Activated CD8-positive, alpha-beta memory T cell treated with anti-CD3 and anti-CD28 coated beads, Interleukin-2, amount 50 U/mL, for 24 hours (primary cell): ENCODE results near the gene NCAPD3.

Experiments
- DNase-seq: peaks from one replicate; pipeline ENCODE4 v3.0.0-alpha.2; 2020; ENCODE audit errors: extremely low read depth

Gene NCAPD3

GRCh38 chr11:134252346-134253187 is 28.8 kb upstream of the NCAPD3 start:
- DNase-seq = no peak

DNA sequence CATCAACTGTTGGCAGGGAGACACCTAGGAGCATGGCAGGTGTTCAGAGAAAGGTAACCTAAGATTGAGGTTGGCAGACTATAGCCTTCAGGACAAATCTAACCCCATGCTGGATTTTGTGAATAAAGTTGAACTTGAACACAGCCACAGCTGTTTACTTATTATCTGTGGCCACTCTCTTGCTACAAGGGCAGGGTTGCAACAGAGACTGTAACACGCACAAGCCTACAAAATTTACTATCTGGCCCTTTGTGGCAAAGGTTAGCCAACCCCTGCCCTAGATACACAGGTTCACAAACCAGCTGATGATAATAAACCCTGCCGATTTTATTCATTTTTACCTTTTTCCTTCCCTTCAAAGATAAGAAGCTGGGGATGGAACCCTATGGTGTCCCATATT is 26.9 kb upstream of the NCAPD3 start:
- DNase-seq = no peak

- DNase-seq = no peak
These were observed 26.5 kb upstream of the NCAPD3 start for GRCh38 chr11:134250246-134250645.

DNA sequence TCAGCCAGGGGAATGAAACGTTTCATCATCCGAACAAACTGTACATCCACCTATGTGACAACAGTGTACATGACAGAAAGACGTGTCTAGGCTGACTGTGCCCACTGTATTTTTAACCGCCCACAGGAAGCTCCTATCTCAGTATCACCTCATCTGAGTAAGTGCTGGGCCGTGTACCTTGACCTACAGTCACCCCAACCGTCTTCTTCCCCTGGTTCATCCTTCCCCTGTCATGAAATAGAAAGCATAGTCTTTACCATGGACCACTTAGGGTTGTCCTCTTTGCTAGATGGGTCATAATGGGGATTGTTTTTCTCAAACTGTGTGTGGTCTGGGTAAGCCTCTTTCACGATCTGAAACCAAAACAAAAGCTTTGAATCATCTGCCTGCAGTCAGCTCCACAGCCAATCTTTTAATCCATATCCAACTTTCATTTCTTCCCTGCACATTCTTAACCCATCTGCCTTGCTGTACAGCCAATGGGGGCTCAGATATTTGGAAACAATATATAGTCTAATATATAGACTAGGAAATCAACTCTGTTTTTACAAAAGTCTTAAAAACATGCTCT is 25.2 kb upstream of the NCAPD3 start:
- no peak for DNase-seq

- no peak for DNase-seq
These were observed 22.9 kb upstream of the NCAPD3 start for GRCh38 chr11:134246678-134247077.

GRCh38 chr11:134246100-134246499 is 22.3 kb upstream of the NCAPD3 start:
- no peak for DNase-seq

GRCh38 chr11:134245434-134245833 is 21.7 kb upstream of the NCAPD3 start:
- DNase-seq = no peak

DNA sequence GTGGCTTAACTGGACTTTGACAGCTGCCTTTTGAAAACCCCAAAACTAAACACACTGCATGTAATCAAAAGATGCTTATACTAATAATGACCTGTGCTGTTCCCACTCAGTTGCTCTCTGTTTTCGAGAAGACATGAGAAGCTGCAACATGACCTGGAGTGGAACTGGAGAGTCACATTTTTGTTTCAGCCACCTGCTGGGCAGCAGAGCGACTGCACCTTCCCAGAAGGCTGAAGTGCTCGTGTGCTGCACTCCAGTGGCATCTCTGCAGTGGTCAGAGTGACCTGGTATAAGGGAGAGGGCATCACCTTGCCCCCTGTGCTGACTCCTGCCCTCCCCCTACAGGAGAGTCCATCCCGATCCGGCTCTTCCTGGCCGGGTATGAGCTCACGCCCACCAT is 20.8 kb upstream of the NCAPD3 start:
- no peak for DNase-seq

DNA sequence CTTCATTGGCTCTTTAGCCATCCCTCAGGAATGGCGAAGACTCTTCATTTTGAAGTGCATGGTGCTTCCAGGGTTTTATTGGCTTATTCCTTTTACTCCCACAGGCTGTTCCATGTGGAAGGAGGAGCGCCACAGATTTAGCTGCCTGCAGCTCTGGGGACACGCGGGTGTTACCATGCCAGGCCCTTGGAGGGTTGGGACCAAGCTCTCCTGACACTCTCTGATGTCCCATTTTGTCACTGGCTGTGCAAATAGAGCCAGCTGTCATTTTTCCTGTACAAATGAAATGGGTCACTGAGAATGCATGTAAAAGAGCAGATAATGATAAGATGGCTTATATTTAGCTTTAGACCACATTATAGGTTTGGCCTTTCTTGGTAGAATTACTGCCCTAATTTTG is 20.1 kb upstream of the NCAPD3 start:
- no peak for DNase-seq

DNA sequence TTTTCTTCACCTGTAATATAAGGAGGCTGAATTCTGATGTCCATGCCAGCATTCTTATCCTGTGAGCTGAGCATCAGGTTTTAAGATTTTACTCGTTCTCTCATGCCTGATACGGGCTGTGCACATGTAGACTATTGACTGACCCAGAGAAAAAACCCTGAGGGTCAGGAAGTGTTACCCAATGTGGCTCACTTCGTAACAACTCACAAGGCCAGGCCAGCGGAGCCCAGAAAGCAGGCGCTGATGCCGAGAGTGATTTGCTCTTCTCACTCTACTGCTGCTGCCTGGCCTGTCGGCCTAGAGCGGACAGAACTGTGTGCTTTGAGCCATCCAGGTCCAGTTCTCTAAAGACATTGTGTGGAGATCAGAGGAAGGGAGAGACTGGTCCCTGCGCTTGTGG is 18.6 kb upstream of the NCAPD3 start:
- DNase-seq = no peak

- no peak for DNase-seq
These were observed 16.8 kb upstream of the NCAPD3 start for GRCh38 chr11:134240592-134240991.

DNA sequence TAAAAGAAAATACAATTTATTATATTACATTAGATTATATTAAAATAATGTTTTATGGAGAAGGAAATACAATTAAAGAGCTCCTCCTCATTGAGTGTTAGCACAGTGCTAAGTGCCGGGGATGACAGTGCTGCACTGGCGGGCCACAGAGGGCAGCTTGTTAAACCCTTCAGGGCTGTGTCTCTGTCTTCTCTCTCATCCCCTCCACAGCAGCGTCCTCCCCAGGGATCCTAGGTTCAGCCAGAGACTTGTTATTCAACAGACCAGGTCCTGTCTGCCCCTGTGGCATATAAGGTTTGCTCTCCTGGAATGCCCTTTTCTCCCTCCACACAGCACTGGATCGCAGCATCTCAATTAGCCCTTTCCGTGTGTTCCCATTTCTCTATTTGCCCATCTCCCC is 15.2 kb upstream of the NCAPD3 start:
- no peak for DNase-seq

DNA sequence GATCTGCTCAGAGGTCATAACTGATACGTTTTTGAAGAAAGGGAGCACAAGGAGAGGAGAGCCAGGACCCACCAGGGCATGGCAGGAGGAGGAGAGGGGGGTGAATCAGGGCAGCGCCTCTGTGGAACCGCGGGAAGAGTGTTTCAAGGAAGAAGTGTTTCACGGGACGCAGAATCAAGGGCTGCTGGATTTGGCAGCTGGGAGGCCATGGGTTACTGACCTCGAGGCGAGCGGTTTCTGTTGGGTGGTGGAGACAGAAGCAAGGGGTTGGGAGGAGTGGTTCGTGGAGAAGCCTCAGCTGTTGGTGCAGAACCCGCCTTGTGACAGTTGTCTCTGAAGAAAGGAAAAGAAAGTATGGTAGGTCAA is 13.8 kb upstream of the NCAPD3 start:
- no peak for DNase-seq

DNA sequence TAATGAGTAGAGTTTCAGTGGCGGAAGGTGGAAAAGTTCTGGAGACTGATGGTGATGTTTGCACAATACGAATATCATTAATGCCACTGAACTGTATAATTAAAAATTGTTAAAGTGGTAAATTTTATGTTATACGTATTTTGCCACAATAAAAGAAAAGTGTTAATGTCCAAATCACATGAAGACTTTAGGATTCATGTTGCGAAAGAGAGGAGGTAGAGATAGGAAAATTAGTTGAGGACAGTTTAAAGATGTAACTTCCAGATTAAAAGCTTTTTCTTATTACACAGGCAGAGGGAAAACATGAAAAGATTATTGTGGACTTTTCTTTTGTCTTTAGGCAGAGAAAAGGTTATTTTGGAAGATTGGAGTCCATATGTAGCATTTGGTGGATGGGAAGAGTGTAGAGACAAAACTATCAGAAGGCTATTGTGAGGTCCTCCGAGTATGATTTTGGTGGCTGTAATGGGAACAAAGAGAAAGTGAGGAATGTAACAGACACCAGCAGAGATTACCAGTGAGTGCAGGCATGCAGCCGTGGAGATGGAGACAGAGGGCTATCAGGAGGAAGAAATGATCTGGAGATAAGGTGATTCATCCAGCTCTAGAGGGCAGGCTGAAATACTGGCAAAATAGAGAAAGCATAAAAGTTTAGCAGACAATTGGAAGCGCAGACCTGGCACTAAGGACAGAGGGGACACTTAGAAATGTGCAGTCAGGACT is 13.2 kb upstream of the NCAPD3 start:
- no peak for DNase-seq

DNA sequence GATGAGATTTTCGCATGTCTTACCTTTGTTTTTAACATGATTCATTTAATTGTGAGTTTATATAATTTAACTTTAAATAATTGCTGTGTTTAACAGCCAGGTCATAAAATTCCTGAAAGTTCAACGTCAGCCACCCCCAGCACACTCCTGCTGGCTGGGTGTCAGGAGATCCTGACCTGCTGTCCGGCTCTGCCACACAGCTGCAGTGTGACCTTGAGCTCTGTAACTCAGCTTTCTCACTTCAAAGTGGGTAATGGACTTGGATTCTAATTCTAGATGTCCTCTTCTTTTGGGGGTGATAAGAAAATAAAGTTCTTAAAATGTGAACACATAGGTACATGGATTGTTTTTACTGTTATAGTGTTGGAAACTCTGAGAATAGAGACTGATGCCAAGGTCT is 11.6 kb upstream of the NCAPD3 start:
- DNase-seq = no peak

GRCh38 chr11:134233729-134234179 is 10.0 kb upstream of the NCAPD3 start:
- DNase-seq = no peak

DNA sequence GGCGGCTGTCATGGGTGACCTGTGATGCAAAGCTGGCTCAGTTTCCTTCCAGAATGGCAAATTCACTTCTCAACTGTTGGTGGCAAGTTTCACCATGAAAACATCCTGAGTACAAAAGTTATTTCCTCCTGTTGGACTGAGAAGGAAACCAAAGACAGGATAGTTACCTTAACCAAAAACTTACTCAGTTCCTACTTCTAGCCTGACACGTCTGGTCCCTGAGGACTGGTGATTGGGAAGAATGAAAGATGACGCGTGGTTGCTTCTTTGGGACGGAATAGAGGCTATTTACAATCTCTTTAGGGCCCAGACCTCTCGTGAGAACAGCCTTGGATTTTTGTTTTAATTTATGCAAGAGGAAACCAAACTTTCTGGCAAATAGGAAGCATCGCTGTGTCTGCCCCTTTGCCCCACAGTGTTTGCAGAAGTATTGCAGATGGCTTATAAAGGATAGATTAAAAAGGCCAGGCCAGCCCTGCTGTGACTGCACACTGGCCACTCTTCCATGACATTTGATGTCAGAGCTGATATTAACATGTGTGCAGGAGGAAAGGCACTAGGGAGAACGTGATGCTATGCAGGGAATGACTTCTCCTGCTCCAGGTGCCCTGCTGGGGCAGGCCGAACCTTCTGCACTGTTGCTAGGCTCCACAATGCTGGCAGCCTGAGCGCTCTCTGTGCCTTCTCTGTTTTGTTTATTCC is 8.3 kb upstream of the NCAPD3 start:
- no peak for DNase-seq

- DNase-seq = no peak
These were observed 6.6 kb upstream of the NCAPD3 start for GRCh38 chr11:134230339-134230738.

GRCh38 chr11:134229126-134229790 is 5.5 kb upstream of the NCAPD3 start:
- DNase-seq = no peak

GRCh38 chr11:134228625-134229024 is 4.9 kb upstream of the NCAPD3 start:
- DNase-seq = no peak

GRCh38 chr11:134226806-134227325 is 3.1 kb upstream of the NCAPD3 start:
- DNase-seq = no peak
